Lung (tissue), 12 donors: ENCODE results near the gene YAP1. TPM values are rescaled to one million over a fixed set of nuclear protein-coding genes. Genes with fewer than 3 reads are reported as not detected.
A peak's percentile ranks its signal among the peaks of the same experiment; 100 is the strongest.

Source experiments
- ATAC-seq: fragments of 200-7000 bp; cut with Tn5 transposase; one replicate; pipeline ENCODE4 v1.9.1; 2020; ENCODE audit warnings: moderate number of reproducible peaks; ENCODE audit not compliant: insufficient read depth, low FRiP score
- DNase-seq, 3 donors: peaks; one replicate each; pipeline ENCODE4 v3.0.0-alpha.2; 2013 to 2017
- H3K27ac ChIP-seq, 2 donors: one replicate each; pipeline ENCODE4 v1.5.1; 2013; ENCODE audit warnings: mild to moderate bottlenecking in 2 of 2, moderate library complexity in 2 of 2, control low read depth in 1 of 2, inconsistent platforms in 1 of 2, low read depth in 1 of 2, low read length in 1 of 2
- H3K27me3 ChIP-seq, 3 donors: one replicate each; pipeline ENCODE4 v1.5.1; 2013; ENCODE audit warnings: low read length in 2 of 3; ENCODE audit not compliant: control insufficient read depth in 3 of 3, insufficient read depth in 3 of 3
- H3K36me3 ChIP-seq, 4 donors: one replicate each; pipeline ENCODE4 v1.5.1; 2013; ENCODE audit warnings: low read length in 4 of 4, mild to moderate bottlenecking in 1 of 4, moderate library complexity in 1 of 4; ENCODE audit not compliant: control insufficient read depth in 4 of 4, insufficient read depth in 4 of 4
- H3K4me1 ChIP-seq, 5 donors: one replicate each; pipeline ENCODE4 v1.5.1; 2013; ENCODE audit warnings: low read length in 5 of 5, mild to moderate bottlenecking in 2 of 5, moderate library complexity in 1 of 5; ENCODE audit not compliant: control insufficient read depth in 5 of 5, insufficient read depth in 5 of 5
- H3K4me3 ChIP-seq: one replicate; pipeline ENCODE4 v1.5.1; 2013; ENCODE audit warnings: mild to moderate bottlenecking, control low read depth, moderate library complexity
- H3K9ac ChIP-seq, 2 donors: one replicate each; pipeline ENCODE4 v1.5.1; 2013; ENCODE audit warnings: low read length in 2 of 2, control low read depth in 1 of 2; ENCODE audit not compliant: insufficient read depth in 1 of 2
- H3K9me3 ChIP-seq, 4 donors: one replicate each; pipeline ENCODE4 v1.5.1; 2013; ENCODE audit warnings: low read length in 3 of 4, mild to moderate bottlenecking in 1 of 4, moderate library complexity in 1 of 4; ENCODE audit not compliant: control insufficient read depth in 4 of 4, insufficient read depth in 3 of 4
- CTCF ChIP-seq: IDR thresholded peaks from 2 replicates; pipeline ENCODE4 v1.5.1; 2012; ENCODE audit warnings: mild to moderate bottlenecking; ENCODE audit errors: control extremely low read depth, extremely low read depth
- WGBS, 2 donors: extraction: QIAGEN DNeasy Blood & Tissue Kit; methylation state at CpG; one replicate each; pipeline ENCODE4 v1.1.7; 2013; 5-methylcytosine and 5-hydroxymethylcytosine counted together
- polyA plus RNA-seq, 2 donors: library from polyadenylated mRNA; stranded (reverse); fragments of 200-250 nt; gene quantifications; one replicate each; pipeline ENCODE4 v1.2.1, GENCODE V29; 2013
- total RNA-seq, 2 donors: library from RNA; depleted of rRNA in 1 of 2; stranded (reverse); fragments of >200 nt in 1 of 2; gene quantifications; one replicate each; pipeline ENCODE4 v1.2.1, GENCODE V29; 2014 to 2021
- donor health status: control.
- donor health status: control.
- donor health status: Bipolar disorder and iron deficiency.
- donor health status: healthy.
- donor health status: DM: yes; HTN: yes; CAD: no.

YAP1 gene
- total and polyA plus RNA-seq, 4 donors = 29.5 to 257 (median 80.4) TPM

- no peak for DNase-seq
- peaks cover 0 to 19% (median 6%) of the 10 kb centered on the region in 5 donors for H3K4me1 ChIP-seq
- 97 to 100% methylated on average over 3 of the region's 3 CpGs for WGBS, 2 donors
- no peak overlapping the region for H3K9ac ChIP-seq
- no peak overlapping the region for H3K27ac ChIP-seq
- no peaks in the 10 kb centered on the region for H3K36me3 ChIP-seq
- no peak for ATAC-seq
- H3K4me3 ChIP-seq = no peak overlapping the region
- no peaks in the 10 kb centered on the region for H3K27me3 ChIP-seq
- no peak for TF ChIP-seq CTCF
- no peaks in the 10 kb centered on the region for H3K9me3 ChIP-seq
Measured at GRCh38 chr11:102274628-102275027, 164.4 kb downstream of the YAP1 start.

GRCh38 chr11:102276362-102276761 is 166.1 kb downstream of the YAP1 start:
- Histone ChIP-seq H3K4me3 (no peak overlapping the region), H3K27me3 (no peaks in the 10 kb centered on the region), H3K36me3 (no peaks in the 10 kb centered on the region), H3K9me3 (no peaks in the 10 kb centered on the region), H3K4me1 (peaks cover 0 to 29% (median 15%) of the 10 kb centered on the region in 5 donors), H3K9ac (peak overlapping the region in 1 of 2 donors; percentile 24), H3K27ac (no peak overlapping the region)
- TF ChIP-seq CTCF = no peak
- WGBS, 2 donors = 65 to 72% methylated on average over 4 of the region's 4 CpGs
- ATAC-seq (no peak), DNase-seq (peak; percentile 32 to 84 (median 83))

DNA sequence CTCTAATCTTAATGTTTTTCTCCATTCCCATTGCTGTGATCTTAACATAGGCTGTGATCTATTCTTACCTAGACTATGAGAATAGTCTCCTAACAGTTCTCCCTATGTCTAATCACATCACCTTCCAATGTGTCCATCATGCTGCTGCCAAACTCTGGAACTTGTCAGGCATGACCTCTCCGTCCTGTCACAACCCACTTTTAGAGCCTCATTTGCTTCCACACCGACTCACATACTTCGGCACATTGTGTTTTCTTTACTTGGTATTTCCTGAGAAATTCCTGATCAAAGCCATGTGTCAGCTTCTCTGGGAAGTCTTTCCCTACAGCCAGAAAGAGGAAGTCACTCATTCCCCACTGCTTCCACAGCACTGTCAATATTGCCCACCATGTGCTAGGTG is 166.5 kb downstream of the YAP1 start:
- Histone ChIP-seq H3K9me3 (no peaks in the 10 kb centered on the region), H3K9ac (no peak overlapping the region), H3K4me1 (peaks cover 0 to 29% (median 15%) of the 10 kb centered on the region in 5 donors), H3K27me3 (no peaks in the 10 kb centered on the region), H3K4me3 (no peak overlapping the region), H3K36me3 (no peaks in the 10 kb centered on the region), H3K27ac (no peak overlapping the region)
- no peak for TF ChIP-seq CTCF
- DNase-seq (peak in 2 of 3 donors; percentile 30 to 65), ATAC-seq (no peak)
- WGBS, 2 donors = 42 to 58% methylated on average over 3 of the region's 3 CpGs

GRCh38 chr11:102279641-102280170 is 169.5 kb downstream of the YAP1 start:
- Histone ChIP-seq H3K27ac (no peak overlapping the region), H3K27me3 (no peaks in the 10 kb centered on the region), H3K9ac (peak overlapping the region in 1 of 2 donors; percentile 75), H3K36me3 (no peaks in the 10 kb centered on the region), H3K9me3 (no peaks in the 10 kb centered on the region), H3K4me3 (no peak overlapping the region), H3K4me1 (peaks cover 0 to 29% (median 15%) of the 10 kb centered on the region in 5 donors)
- DNase-seq (peak; percentile 66 to 93 (median 91)), ATAC-seq (peak; percentile 19)
- TF ChIP-seq CTCF = no peak
- 13 to 25% methylated on average over 13 of the region's 13 CpGs for WGBS, 2 donors
